IPS DF 4.7 (cell line): ENCODE results near the gene DFFB.
A peak's percentile ranks its signal among the peaks of the same experiment; 100 is the strongest.
"Not testable (repeated sequence)": the region's sequence is repeated elsewhere in the genome, so short reads cannot be mapped to it uniquely, and the experiment has no call there.

Experiments
- DNase-seq: peaks from one replicate; pipeline ENCODE4 v3.0.0-alpha.2; 2013; ENCODE audit warnings: low spot score; ENCODE audit errors: extremely low read depth

The DFFB gene

GRCh38 chr1:3856923-3857790, at the start of gene DFFB, which contains the start of gene CEP104:
DFFB (plus strand) TSS chr1:3857476; CDS start chr1:3857604, 128 bp downstream.
CEP104 (minus strand) TSS chr1:3857211; CDS start chr1:3852407, 4,804 bp downstream.
- DNase-seq, result peak; percentile 83

DNA sequence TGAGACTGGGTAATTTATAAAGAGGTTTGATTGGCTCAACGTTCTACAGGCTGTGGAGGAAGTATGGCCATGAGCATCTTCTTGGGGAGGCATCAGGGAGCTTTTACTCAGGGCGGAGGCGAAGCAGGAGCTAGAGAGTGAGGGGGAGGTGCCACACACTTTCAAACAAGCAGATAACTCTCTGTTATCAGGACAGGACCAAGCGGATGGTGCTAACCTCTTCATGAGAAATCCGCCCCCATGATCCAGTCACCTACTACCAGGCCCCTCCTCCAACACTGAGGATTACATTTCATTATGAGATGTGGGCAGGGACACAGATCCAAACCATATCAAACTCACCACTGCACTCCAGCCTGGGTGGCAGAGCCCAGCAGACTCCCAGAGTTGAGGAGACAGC, 49.5 kb upstream of the DFFB start:
- no peak for DNase-seq

DNA sequence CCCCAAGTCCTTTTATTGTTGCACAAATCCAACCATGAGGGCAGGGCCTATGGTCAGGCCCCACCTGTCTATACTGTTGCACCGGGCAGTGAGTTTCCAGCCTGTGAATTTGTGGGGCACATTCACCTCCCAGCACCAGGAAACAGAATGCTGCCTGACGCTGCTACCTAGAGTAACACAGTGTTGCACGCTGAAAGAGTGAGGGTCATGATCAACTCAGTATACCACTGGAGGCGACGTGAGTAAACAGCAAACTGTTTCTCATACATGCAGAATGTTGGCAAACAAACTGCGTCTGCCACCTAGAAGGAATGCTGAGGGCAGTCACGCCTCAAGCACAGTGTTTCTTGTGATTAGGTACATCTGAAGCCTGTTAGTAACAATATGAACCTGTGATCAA, 47.6 kb upstream of the DFFB start:
- DNase-seq, result no peak

- not testable (repeated sequence) for DNase-seq
Observed at GRCh38 chr1:3810149-3810761, 47.0 kb upstream of the DFFB start.

DNA sequence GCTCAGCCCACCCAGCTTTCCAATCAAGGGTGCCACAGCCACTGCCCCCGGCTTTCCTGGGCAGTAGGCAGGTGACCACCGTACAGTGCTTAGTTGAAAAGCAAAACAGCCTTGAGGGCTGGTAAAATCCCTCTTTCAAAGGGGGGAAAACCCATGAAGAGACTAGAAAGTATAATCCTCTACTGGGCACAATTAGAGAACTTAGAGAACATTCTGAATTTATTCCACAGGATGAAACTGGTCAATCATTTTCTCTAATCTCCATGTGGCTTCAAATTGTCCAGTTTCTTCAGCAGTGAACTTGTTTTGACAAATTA, 45.7 kb upstream of the DFFB start:
- DNase-seq, result no peak

- no peak for DNase-seq
Observed at GRCh38 chr1:3814065-3814464, 43.2 kb upstream of the DFFB start.

DNA sequence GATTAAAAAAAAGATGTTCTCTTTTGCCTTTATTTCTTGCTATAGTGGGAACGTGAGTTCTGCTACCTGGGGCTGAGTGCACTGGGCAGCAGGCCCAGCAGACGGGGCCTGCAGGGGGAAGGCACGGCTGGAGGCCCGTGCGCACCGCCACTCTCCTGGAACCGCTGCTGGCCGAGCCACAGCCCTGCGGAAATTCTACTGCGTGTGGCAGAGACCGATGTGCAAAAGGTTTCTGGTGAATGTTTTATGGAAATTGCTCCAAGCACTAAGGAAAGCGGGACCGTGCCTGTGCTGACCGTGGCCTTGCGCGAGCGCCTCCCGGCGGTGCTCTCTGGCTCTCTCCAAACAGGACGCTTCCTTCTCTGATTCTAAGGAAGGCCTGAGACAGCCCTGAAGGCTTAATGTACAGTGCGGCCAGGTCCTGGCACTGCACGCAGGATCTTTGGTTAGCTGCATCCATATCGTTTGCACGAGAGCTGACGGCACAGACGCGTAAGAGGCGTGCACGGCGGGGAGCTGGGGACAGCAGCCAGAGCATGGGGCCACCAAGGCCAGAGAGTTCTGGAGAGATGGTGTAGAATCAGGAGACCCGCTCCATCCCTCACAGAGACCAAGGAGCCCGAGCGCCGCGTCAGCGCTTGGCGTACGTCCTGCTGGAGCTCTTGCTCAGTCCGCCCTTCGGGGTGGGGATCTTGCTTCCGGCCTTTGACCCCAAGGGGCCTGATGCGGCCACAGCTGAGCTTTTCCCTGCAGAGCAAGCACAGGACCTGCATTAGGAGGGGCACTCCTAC, 42.3 kb upstream of the DFFB start:
- DNase-seq, result no peak

- no peak for DNase-seq
Observed at GRCh38 chr1:3816331-3817137, 40.7 kb upstream of the DFFB start.

DNA sequence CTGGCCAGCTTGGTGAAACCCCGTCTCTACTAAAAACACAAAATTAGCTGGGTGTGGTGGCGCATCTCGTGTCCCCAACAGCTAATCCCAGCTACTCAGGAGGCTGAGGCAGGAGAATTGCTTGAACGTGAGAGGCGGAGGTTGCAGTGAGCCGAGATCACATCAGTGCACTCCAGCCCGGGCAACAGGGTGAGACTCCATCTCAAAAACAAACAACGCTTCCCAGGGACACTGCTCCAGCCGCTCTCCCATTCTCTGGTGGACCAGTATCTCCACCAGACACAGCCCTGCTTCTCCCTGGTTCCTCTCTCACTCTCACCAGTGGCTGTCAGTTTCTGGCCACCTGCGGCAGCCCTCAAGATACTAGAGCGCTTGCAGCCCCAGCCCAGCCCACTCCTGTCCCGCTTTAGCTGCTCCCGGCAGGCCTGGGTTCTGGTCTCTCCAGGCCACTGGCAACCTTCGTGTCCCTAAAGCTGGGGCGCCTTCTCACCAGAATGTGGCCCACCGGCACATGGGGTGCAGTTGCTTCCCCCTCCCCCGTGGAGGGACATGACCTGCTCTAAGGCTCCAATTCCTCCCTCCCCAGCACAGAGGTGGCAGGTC, 40.0 kb upstream of the DFFB start:
- DNase-seq, result no peak

DNA sequence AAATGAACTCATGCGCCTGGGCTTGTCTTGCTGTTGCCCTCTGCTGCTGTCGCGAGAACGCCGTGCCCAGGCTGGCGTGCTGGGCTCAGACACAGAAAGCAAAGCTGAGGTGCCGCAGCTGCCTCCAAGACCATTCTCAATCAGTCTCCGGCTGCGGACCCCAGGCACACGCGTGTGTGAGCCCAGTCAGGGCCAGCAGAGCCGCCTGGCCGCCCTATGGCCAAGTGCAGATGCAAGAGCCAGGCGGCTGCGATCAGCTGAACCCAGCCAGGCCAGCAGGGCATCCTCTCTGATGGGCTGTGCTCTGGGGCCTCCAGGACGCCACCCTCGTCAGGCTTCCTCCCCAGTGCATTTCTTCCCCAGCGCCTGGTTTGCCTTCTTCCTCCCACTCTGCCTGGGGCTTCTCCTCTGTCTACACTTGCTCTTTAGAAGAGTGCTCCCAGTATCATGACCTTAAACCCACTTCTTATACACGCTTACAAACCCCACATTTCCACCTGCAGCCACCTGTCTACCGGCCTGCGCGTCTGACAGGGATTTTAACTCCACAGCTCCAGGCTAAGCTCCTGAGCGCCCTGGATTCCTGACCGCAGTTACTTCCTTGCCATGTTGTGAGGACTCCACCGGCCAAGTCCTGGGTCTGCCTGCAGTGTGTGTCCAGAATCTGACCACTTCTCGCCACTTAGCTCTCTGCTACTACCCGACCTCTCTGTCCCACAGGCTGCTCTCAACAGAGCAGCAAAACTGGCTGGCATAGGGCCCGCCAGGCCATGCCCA, 39.3 kb upstream of the DFFB start:
- no peak for DNase-seq

- no peak for DNase-seq
Observed at GRCh38 chr1:3819771-3820200, 37.5 kb upstream of the DFFB start.

GRCh38 chr1:3820316-3820715, 37.0 kb upstream of the DFFB start:
- no peak for DNase-seq

DNA sequence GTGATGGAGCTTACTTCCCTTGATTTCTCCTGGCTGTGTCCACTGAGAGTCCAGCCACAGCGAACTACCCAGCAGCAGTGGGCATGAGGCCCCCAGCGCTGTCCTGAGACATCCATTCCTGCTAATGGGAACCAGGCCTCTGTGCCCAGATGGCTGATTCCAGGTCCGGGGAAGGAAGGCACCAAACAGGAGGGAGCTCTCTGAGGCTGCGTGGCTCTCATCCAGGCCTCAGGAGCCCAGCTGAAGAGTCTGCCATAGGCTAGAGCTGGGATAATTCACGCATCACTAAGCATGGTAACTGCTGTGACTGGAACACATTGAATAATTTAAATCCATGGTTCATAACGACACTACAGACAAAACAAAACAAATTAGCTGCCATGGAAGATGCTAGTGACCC, 36.3 kb upstream of the DFFB start:
- no peak for DNase-seq

- no peak for DNase-seq
Observed at GRCh38 chr1:3821447-3821846, 35.8 kb upstream of the DFFB start.

GRCh38 chr1:3821908-3822307, 35.4 kb upstream of the DFFB start:
- no peak for DNase-seq

GRCh38 chr1:3822421-3822820, 34.9 kb upstream of the DFFB start:
- no peak for DNase-seq

DNA sequence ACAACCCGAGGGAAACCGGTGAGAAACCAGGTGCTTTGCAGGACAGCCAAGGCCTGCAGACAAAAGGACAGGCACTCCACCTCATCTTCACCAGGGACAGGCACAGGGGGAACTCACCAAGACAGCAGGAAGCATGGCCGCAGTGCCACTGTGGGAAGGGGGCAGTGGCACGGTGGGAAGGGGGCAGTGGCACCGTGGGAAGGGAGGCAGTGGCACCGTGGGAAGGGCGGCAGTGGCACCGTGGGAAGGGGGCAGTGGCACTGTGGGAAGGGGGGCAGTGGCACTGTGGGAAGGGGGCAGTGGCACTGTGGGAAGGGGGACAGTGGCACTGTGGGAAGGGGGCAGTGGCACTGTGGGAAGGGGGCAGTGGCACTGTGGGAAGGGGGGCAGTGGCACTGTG, 32.6 kb upstream of the DFFB start:
- no peak for DNase-seq

GRCh38 chr1:3825356-3825755, 31.9 kb upstream of the DFFB start:
- DNase-seq, result no peak

DNA sequence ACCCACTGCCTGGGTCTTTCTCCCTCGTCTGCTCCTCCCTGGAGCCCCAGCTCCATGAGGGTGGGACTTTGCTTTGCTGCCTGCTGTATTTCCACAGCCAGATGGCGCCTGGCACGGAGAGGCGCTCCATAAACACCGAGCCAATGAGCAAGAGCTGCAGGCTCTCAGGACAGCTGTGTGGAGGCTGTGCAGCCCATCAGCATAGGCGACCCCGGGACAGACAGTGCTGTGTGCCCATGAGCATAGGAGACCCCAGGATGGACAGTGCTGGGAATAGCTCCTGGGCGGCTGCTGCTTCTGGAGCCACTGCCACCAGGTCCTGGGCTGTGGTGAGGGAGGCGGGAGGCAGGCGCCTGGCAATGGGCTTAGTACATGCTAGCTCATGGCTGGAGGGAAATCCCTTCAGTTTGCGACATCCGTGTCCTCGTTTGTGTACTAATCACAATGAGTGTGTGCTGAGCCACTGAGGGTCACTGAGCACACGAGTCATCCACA, 29.4 kb upstream of the DFFB start:
- DNase-seq, result no peak

DNA sequence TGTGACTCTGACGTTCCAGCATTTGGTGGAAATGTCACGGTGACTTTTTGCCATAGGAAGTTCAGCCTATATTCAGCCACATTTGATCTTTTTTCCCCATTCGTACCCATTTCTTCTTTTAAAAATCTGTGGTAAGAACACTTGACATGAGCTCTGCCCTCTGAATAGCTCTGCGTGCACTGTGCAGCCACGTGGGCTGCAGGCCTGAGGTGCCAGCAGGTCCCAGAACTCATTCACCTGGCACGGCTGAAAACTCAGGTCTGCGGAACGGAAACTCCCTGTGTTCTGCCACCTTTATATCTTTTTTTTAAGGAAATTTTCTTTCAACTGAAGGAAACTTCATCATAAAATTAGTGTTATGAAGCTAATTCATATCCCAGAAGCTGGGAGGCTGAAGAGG, 28.9 kb upstream of the DFFB start:
- no peak for DNase-seq
